ENCODE data around the gene PBXIP1. TPM values are rescaled to one million over a fixed set of nuclear protein-coding genes. Genes with fewer than 3 reads are reported as not detected.
A peak's percentile ranks its signal among the peaks of the same experiment; 100 is the strongest.

Gene PBXIP1
- total and polyA plus RNA-seq, 2 of the 13 experiments (the other 11 are each of a cell fraction or from before 2014, with no cell fraction given), result 16.3 to 31.9 TPM

DNA sequence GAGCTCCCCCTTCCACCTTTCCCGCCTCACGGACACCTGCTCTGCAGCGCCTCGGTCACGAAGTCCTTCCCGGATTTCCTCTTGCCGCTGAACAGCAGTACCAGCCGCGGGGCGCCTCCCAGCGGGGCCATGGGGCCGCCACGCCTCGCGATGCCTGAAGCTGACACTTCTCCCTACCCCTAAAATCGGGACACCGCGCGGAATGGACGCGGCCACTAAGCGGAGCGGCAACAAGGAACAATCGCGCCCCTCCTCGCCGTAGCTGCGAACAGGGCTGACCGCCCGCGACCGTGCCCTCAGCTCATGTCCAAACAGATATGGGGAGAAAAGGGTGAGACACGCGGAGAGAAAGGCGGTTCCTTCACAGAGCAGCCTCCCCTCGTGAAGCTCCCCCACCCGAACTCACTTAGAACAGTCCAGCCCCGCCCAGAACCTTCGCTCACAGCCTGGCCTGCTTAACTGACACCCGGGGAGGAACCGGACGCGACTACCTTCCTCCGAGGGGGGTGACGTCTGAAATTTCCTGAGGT lies 19.3 kb downstream of the PBXIP1 start, which contains the start of gene PMVK (continued):
- TF ChIP-seq ZNF775 (CRISPR knock-in tag; IDR thresholded peaks at IDR 0.05; ENCODE audit: borderline replicate concordance) (peak; percentile 96), SIX1 (CRISPR knock-in tag; IDR thresholded peaks at IDR 0.05; ENCODE audit: borderline replicate concordance) (peak; percentile 45; the same call in 1 of the 2 replicates), ZNF121 (CRISPR knock-in tag; IDR thresholded peaks at IDR 0.05) (peak; percentile 88), SP1 (IDR thresholded peaks at IDR 0.05) (no peak), SP1 (CRISPR knock-in tag; IDR thresholded peaks at IDR 0.05) (peak; percentile 9; the same call in 1 of the 2 replicates), ZNF33A (CRISPR knock-in tag; IDR thresholded peaks at IDR 0.05; ENCODE audit: borderline replicate concordance) (no peak), ZMYM3 (CRISPR knock-in tag; IDR thresholded peaks at IDR 0.05) (peak; percentile 75), RERE (CRISPR knock-in tag; IDR thresholded peaks at IDR 0.05; ENCODE audit: low read depth) (no peak; the same call in 1 of the 2 replicates), ZBTB20 (CRISPR knock-in tag; IDR thresholded peaks at IDR 0.05; ENCODE audit: borderline replicate concordance, low read depth) (peak; percentile 98), KDM4B (CRISPR knock-in tag; IDR thresholded peaks at IDR 0.05) (no peak; the same call in none of the 2 replicates), HDAC6 (IDR thresholded peaks at IDR 0.05; ENCODE audit: low read depth, low read length) (no peak), FLYWCH1 (CRISPR knock-in tag; IDR thresholded peaks at IDR 0.05) (peak; percentile 99), ZFAT (CRISPR knock-in tag; conservative IDR thresholded peaks at IDR 0.05) (no peak), SNAI1 (CRISPR knock-in tag; IDR thresholded peaks at IDR 0.05; ENCODE audit: borderline replicate concordance) (peak; percentile 100), POLR2AphosphoS5 (IDR thresholded peaks at IDR 0.05; ENCODE audit: low read depth, low read length) (peak; percentile 65; the same call in 1 of the 2 replicates), MTA1 (CRISPR knock-in tag; IDR thresholded peaks at IDR 0.05; ENCODE audit: borderline replicate concordance) (peak; percentile 91), PRMT3 (CRISPR knock-in tag; IDR thresholded peaks at IDR 0.05; ENCODE audit: borderline replicate concordance, low read depth) (peak; percentile 99; the same call in 1 of the 2 replicates), ZNF331 (CRISPR knock-in tag; IDR thresholded peaks at IDR 0.05) (peak; percentile 95), PAF1 (CRISPR knock-in tag; IDR thresholded peaks at IDR 0.05) (no peak), DNMT3B (CRISPR knock-in tag; conservative IDR thresholded peaks at IDR 0.05) (peak; percentile 86; the same call in 1 of the 2 replicates), NFKB2 (CRISPR knock-in tag; IDR thresholded peaks at IDR 0.05; ENCODE audit: borderline replicate concordance) (peak; percentile 100)
- TF ChIP-seq, protein P1, sequence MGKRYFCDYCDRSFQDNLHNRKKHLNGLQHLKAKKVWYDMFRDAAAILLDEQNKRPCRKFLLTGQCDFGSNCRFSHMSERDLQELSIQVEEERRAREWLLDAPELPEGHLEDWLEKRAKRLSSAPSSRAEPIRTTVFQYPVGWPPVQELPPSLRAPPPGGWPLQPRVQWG (CRISPR knock-in tag; IDR thresholded peaks at IDR 0.05; ENCODE audit: borderline replicate concordance, low read depth), result no peak; the same call in 1 of the 2 replicates
- TF ChIP-seq, protein P2, sequence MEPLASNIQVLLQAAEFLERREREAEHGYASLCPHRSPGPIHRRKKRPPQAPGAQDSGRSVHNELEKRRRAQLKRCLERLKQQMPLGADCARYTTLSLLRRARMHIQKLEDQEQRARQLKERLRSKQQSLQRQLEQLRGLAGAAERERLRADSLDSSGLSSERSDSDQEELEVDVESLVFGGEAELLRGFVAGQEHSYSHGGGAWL (CRISPR knock-in tag; IDR thresholded peaks at IDR 0.05), result peak; percentile 99
- TF ChIP-seq, protein P3, sequence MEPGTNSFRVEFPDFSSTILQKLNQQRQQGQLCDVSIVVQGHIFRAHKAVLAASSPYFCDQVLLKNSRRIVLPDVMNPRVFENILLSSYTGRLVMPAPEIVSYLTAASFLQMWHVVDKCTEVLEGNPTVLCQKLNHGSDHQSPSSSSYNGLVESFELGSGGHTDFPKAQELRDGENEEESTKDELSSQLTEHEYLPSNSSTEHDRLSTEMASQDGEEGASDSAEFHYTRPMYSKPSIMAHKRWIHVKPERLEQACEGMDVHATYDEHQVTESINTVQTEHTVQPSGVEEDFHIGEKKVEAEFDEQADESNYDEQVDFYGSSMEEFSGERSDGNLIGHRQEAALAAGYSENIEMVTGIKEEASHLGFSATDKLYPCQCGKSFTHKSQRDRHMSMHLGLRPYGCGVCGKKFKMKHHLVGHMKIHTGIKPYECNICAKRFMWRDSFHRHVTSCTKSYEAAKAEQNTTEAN (CRISPR knock-in tag; conservative IDR thresholded peaks at IDR 0.05), result peak; percentile 96
